Activated CD8-positive, alpha-beta memory T cell treated with anti-CD3 and anti-CD28 coated beads for 36 hours (primary cell): ENCODE results near the gene FCHO2. TPM values are rescaled to one million over a fixed set of nuclear protein-coding genes. Genes with fewer than 3 reads are reported as not detected.

ENCODE experiments used
- CTCF ChIA-PET: fragments of 350-600 bp; sonication (Branson Sonifier 250); formaldehyde crosslinking; loops from one replicate; lab custom pipeline; 2021; ENCODE audit warnings: antibody characterized with exemption; lab: Charles Lee
- POLR2A ChIA-PET: fragments of 350-600 bp; sonication (Branson Sonifier 250); formaldehyde crosslinking; loops from one replicate; lab custom pipeline; 2021; ENCODE audit warnings: antibody characterized with exemption; lab: Charles Lee
- total RNA-seq, 2 experiments: library from RNA; stranded (reverse); gene quantifications; one replicate each; pipeline ENCODE4 v1.2.3, GENCODE V29; 2021

Gene FCHO2
- total RNA-seq, 2 experiments from 2014 or later, result 2.6 to 2.8 TPM

DNA sequence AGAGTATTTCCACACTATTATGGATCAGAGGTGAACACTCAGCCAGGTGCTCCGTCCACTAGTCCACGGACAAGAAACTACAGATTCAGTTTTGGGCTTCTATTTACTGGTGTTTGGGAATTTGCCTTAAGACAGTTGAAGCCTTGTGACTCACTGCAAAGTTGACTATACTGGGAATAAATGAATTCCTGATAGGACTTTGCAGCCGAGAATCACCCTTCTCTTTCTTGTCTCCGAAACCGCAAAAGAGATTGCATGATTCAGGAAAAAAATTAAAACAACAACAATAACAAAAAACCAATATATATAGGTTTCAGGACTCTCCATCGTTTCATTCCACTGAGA lies 165.2 kb downstream of the FCHO2 start:
- POLR2A ChIA-PET, result no interaction called here
- CTCF ChIA-PET, result no interaction called here

DNA sequence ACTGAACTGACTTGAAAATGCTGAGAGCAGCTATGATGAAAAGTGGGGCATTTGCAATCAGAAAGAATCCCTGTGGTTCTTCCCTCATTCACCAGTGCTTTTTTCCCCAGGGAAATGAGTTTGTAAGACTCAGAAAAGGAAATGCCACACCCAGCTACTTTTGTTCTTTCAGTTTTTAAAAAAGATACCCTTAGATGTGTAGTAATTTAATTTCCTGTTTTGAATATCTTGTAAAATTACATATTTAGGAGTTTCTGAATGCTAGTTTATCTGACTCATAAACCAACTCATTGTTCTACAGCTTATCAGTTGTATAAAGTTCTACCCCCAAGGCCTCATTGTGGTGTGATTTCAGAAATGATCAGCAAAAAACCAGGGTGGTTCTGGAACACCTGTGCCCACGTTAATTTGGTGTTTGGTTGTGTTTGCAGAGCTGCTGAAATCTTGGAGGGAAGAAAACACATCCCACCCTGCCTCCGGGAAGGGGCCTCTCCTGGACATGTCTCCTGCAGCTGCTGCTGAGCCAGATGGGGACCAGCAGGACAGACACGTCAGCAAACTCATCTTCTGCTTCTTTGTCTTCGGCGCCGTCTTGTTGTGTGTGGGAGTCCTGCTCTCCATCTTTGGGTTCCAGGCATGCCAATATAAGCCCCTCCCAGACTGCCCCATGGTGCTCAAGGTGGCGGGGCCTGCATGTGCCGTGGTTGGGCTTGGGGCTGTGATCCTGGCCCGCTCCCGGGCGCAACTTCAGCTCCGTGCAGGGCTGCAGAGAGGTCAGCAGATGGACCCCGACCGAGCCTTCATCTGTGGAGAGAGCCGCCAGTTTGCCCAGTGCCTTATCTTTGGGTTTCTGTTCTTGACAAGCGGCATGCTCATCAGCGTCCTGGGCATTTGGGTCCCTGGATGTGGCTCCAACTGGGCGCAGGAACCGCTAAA lies 167.3 kb downstream of the FCHO2 start:
- CTCF ChIA-PET, result no interaction called here
- POLR2A ChIA-PET, result no interaction called here

DNA sequence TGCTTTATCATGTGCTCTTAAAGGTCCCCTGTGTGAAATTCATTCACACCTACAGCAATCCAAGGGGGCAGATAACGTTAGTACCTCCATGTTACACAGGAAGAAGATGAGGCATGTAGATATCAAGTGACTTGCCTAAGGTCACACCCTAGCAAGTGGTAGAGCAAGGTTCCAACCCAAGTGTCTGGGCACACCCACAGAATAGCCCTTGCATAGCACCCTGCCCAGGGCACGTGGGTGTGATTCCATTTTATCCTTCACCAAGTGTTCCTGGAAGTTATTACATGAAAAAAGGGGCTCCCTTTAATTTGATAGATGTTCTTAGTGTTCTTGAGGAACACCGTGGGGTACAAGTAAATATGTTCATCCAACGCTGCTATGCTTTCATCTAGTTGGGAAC lies 169.4 kb downstream of the FCHO2 start:
- POLR2A ChIA-PET, result no interaction called here
- CTCF ChIA-PET, result no interaction called here

DNA sequence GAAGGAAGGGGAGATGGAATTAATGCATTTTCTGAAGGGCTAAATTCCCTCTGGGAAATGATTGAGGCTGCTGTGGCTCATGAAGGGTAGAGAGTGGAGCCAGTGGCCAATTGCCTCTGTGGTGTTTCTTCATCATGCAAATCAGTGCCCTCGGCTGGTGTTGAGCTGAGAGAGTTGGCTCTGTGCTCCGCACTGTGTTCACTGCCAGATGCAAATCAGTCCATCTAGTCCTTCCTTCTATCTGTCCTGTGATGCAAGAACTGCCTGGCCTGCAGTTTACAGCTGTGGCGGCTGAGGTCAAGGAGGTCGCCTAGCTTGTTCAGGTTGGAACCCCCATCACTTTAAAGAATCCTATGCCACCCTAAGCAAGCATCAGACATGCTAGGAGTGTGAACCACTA lies 170.5 kb downstream of the FCHO2 start:
- ChIA-PET POLR2A (no interaction called here), CTCF (interaction anchor here (1.6 kb wide), 1 partner anchor 44 kb away, joined by 3 read pairs; no protein-coding TSS in a partner anchor)

DNA sequence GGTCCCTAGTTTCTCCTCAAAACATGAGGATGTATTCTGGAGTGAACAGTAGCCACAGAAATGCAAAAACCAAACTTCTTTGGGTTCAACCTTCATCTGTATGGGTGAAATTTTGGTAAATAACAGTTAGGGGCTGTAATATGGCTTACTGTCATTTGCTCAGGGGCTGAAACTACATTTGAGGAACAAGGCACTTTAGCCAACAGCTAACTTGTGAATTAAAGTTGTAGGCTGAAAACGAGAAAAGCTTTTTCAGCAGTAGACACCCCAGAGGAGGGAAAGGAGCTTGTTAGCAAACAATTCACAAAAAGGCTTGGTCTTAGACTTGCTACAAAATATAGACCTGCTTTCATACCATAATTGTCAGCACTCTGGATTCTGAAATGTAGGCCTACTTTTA lies 171.1 kb downstream of the FCHO2 start:
- ChIA-PET POLR2A (no interaction called here), CTCF (interaction anchor here (1.6 kb wide), 1 partner anchor 43 kb away, joined by 3 read pairs; no protein-coding TSS in a partner anchor)

DNA sequence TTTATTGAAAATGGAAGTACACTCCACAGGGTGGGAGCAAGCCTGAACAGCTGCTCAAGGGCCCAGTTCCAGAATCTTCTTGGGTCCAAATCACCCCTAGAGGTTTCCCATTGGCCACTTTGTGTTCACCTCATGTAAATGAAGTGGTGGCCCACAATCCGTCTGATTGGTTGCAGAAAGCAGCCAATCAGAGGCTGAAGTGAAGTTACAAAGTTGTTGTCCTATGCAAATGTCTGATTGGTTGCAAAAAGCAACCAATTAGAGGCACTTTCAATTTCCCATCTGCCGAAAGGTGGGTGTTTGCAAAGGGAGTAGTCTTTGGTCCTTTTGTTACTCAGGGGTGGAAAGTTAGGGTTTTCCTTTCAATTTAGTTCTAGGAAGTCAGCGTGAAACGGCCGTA lies 173.3 kb downstream of the FCHO2 start:
- ChIA-PET CTCF (no interaction called here), POLR2A (no interaction called here)

DNA sequence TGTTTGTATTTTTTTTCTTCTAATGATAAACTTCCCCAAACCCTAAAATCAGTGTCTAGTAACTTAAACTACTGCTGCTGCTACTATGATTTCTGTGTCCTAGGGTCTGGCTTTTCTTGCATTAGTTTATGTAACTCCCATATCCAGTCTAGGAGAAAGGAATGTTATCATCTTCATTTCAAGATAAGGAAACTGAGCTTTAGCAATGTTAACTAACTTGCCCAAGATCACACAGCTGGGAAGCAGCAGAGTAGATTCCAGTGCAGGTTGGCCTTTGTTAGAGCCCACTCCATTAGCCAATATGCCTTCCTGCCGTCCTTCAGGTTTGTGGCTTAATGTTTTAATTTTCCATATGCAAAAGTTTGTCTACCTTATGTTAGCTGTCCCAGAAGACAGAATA lies 175.0 kb downstream of the FCHO2 start:
- CTCF ChIA-PET, result no interaction called here
- POLR2A ChIA-PET, result no interaction called here

DNA sequence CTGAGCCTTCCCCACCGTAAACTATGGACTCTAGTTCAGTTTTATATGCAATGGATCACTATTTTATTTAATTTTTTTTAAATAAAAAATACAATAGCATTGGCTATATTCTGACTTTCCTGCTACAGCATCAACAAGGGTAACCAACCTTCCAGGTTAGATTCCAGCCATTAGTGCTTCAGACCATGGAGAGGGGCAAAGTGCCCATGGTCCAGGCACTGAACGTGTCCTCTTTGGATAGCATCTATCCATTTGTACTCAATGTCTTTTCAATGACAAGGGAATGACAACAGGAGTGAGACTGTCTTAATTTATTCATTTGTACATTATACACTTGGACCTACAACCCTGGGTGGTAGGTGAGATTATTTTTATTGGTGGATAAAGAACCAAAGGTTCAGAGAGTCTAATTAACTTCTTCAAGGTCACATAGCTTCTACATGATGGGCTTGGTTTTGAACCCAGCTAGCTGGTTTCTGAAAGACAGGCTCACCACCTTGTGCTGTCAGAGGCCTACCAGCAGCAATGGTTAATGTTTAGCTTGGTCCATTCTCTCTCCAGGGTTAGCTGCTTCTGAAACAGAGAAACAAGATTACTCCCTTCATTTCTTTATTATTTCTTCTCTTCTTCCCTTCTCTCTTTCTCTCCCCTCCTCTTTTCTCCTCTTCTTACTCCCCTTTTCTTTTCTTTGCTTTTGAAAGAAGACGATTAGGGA lies 176.0 kb downstream of the FCHO2 start:
- POLR2A ChIA-PET, result no interaction called here

DNA sequence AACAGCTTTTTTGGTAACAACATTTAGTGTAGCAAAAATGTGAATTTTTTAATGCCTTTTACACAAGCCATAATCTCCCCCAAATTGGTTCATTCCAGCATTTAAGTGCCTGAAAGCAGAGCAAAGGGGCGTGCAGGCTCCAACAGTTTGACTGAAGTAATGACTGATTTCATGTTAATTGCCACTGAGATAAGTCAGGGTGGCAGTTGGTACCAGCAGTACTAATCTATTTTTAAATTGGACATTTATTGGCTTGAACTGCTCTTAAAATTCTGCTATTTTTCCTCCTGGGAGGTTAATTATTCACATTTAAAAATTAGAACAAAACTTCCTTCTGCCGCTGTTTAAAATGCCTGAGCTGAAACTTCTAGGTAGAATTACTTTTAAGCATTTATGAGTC lies 176.9 kb downstream of the FCHO2 start:
- POLR2A ChIA-PET, result no interaction called here

More for the DNA sequence above, 176.0 kb downstream of the FCHO2 start:
- CTCF ChIA-PET, result no interaction called here

DNA sequence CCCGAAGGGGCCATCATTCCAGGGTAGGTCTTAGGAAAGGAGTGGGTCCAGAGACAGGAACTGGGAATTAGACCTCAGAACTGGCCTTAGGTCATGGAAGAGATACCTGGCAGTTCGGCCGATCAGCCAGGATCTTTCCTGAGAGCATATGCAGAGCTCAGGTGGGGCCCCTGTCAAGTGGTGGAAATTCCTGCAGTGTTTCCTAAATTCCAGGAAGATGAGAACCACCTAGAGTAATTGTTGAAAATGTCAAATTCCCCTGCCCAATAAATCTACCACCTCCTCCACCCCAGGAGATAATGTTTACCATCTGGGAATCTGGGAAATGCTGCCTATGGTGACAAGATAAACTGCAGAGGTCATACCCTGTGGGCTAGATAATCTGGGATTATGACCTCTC lies 179.2 kb downstream of the FCHO2 start:
- CTCF ChIA-PET, result no interaction called here
- POLR2A ChIA-PET, result no interaction called here

More for the DNA sequence above, 176.9 kb downstream of the FCHO2 start:
- CTCF ChIA-PET, result no interaction called here

DNA sequence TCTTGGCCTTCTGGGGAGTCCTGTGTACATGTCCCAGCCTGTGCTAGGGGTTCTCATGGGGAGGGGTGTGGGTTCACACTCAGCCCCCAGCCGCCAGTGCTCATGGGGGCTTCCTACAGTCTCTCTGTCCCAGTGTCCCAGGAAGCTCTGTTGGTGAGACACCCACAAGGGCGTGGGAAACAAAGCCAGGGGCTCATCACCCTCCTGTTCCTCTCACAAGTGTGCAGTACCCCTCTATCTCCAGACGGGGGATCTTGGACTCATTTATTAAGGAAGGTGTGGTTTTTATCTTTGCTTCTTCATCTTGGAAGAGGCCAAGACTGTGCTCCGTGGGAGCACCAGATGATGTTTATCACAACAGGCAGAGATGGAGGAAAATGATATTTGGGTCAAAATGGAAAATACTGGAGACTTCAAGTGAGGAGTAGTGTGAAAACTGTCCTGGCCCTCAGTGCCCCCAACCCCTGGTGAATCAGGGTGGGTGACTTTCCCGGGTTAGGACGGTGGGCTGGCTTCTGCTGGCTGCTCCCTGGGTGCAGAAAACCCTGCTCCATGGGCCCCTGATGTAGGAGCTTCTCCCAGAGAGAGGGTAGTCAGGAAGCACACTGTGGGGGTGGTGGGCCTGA lies 179.7 kb downstream of the FCHO2 start:
- ChIA-PET POLR2A (no interaction called here), CTCF (no interaction called here)

DNA sequence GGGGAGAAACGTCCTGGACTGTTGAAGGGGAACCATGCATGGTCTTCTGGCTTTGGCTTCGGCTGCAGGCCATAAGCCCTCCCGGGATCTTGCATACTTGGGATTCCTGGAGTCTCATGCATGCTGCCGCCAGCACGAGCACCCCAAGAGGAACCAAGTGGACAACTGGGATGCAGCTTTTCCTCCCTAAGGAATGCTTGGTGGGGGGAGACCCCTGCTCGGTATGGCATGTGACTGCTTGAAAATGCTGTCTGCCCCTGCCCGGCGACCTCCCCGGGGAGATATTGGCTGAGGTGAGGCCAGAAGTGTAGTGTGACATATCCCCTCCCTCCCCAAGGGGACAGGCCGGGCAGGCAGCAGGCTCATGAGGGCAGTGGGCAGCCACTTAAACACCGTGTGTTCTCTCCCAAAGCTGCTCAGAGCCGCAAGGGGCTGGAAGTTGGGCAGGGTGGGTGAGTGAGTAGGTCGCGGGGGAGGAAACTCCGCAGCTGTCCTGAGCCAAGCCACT lies 180.3 kb downstream of the FCHO2 start:
- CTCF ChIA-PET, result no interaction called here
- POLR2A ChIA-PET, result no interaction called here

DNA sequence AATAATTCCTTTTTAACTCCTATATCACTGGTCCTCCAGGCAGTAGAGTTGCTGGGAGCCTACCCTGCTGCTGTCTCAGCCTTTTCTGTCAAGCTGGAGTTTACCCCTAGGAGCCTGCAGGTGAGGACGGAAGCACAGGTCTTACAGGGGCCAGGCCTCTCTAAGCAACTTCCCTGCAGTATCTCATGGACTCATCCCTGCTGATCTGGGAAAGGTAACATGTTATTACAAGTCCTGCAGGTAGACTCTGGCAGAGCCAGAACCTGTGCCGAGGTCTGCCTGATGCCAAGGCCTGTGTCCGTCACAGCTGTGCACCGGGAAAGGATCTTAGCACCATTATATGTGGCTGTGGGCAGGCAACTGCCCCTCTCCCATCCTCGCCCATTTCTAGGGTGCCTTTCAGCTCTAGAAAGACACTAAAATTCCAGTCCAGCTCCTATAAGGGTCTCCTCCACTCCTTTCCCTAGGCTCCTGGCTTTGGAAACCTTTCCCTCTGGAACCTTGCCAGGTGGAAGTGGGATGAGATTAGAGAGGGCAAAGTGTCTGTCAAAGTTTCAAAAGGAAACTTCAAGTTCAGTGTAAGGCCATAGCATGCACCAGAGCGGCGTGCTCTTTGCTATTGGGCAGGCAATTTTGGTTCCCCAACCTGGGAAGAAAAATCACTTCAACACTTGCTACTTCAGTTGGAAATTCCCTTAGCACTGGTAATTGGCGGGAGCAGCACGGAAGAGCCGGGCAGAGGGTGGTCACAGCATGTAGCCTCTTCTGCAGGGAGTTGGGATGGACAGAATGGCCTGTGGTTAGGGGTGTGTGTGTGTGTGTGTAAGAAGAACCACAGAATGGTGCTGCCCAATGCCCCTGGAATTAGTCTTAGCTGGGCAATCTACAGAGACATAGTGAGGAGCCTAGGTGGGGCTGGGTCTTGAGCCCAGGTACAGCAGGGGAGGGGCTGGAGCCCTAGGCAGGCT lies 182.0 kb downstream of the FCHO2 start:
- POLR2A ChIA-PET, result no interaction called here

DNA sequence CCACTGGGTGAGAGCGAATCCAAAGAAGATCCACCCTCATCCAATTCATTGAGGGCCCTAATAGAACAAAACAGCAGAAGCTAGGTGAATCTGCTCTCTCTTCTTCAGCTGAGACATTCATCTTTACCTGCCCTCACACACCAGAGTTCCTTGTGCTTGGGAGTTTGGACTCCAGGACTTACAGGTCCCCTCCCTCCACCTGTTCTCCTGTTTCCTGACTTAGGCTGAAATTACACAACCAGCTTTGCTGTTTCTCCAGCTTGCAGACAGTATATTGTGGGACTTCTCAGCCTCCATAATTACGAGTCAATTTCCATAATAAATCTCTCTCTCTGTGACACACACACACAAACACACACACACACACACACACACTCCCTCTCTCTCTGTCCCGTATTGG lies 183.6 kb downstream of the FCHO2 start:
- CTCF ChIA-PET, result interaction anchor here (1.2 kb wide), 1 partner anchor 31 kb away, joined by 3 read pairs; no protein-coding TSS in a partner anchor
- POLR2A ChIA-PET, result no interaction called here

More for the DNA sequence above, 182.0 kb downstream of the FCHO2 start:
- CTCF ChIA-PET, result no interaction called here

Other genes starting within 250 kb of the FCHO2 start
- 100 to 1,000 TPM; 135 to 140 TPM for gene TNPO1, start 139.4 kb upstream of the FCHO2 start, total RNA-seq
- not detected for gene TMEM171, start 164.5 kb downstream of the FCHO2 start, total RNA-seq
- not detected for gene TMEM174, start 217.2 kb downstream of the FCHO2 start, total RNA-seq